ENCODE data around the gene CD34.

CD34 gene

GRCh38 chr1:207832796-207833195 is 78.1 kb downstream of the CD34 start:
- no peak for DNase-seq (ENCODE audit: extremely low read depth, low read depth)
- TF ChIP-seq CTCF (IDR thresholded peaks at IDR 0.05; ENCODE audit: low read depth, low read length), result no peak

- DNase-seq (ENCODE audit: extremely low read depth, low read depth), result no peak
- no peak for TF ChIP-seq CTCF (IDR thresholded peaks at IDR 0.05; ENCODE audit: low read depth, low read length)
Observed at GRCh38 chr1:207831517-207832327, 79.2 kb downstream of the CD34 start.

All from AG09319 (cell line).